HG03378 (cell line): ENCODE data around the gene LZTR1.
"Not testable (repeated sequence)": the region's sequence is repeated elsewhere in the genome, so short reads cannot be mapped to it uniquely, and the experiment has no call there.

Source experiments
- ATAC-seq: cut with Tn5 transposase; IDR thresholded peaks from one replicate; pipeline ENCODE4 v1.9.1; 2021; ENCODE audit warnings: mild to moderate bottlenecking, moderate library complexity; ENCODE audit not compliant: unreplicated experiment

LZTR1 gene

DNA sequence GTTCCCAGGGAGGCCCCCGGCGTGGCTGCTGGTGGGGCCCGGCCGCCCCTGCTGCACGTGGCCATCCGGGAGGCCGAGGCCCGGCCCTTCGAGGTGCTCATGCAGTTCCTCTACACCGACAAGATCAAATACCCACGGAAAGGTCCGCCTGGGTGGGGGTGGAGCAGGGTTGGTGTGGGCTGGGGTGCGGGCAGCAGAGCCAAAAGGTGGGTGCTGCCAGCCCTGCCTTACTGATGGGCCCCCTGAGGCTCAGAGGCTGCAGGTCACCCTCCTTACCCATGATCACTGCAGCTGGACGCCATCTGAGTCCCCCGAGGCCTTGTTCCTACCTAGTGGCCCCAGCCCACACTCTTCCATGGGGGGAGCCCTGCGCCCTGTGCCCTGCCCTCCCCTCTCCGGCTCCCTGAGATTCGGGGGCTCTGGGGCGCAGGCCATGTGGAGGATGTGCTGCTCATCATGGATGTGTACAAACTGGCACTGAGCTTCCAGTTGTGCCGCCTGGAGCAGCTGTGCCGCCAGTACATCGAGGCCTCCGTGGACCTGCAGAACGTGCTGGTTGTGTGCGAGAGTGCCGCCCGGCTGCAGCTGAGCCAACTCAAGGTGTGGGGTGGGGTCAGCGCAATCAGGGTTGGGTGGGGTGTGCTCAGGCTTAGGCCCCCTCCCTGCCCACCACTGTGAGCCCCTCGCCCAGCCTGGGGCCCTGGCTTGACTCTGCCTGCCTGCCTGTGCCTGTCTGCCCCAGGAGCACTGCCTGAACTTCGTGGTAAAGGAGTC lies 12.2 kb downstream of the LZTR1 start:
- ATAC-seq, result no peak

DNA sequence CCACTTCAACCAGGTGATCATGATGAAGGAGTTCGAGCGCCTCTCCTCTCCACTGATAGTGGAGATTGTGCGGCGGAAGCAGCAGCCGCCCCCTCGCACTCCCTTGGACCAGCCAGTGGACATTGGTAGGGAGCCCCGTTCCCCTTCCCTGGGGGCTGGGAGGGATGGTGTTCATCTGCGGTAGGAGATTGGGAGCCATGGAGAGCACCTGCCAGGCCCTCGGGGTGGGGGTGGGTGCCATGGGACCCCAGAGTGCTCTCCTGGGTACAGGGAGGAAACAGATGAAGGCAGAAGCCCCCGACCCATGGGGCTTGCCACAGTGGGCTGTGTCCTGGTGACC lies 12.8 kb downstream of the LZTR1 start:
- no peak for ATAC-seq

DNA sequence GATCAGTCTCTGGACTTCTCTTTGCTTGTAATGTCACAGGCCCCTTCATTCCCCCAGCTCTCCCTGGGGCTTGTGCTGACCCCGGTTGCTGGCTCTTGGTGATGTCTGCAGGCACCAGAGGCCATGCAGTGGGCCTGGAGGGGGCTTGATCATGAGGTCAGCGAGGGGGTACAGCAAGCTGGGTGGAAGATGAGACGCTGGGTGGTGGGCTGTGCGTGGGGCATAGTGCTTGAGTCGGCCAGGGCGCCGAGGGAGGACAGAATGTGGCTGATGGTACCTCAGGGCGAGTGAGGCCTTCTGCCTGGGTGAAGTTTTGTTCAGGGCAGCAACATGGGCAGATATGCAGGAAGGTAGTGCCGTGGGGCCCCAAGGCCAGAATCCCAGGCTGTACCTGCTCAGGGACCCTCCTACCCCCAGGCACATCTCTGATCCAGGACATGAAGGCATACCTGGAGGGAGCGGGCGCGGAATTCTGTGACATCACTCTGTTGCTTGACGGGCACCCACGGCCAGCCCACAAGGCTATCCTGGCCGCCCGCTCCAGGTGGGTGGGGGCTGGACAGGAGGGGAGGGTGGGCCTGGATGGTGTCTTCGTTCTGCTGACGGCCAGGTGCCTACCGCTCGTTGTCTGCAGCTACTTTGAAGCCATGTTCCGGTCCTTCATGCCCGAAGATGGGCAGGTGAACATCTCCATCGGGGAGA lies 13.4 kb downstream of the LZTR1 start:
- no peak for ATAC-seq

DNA sequence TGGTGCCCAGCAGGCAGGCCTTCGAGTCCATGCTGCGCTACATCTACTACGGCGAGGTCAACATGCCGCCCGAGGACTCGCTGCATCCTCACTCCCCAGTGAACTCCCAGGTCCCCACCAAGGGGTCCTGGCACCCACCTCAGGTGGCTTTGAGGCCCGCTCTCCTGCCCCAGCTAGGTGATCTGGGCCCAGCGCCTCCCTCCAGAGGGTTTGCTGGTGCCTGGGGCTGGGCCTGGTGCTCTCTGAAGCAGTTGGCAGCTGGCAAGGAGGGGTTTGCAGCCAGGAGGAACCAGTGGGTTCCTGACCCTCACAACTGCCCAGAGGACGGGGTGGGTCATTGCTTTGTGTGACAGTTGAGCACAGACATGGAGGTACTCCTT lies 13.9 kb downstream of the LZTR1 start:
- ATAC-seq, result no peak

DNA sequence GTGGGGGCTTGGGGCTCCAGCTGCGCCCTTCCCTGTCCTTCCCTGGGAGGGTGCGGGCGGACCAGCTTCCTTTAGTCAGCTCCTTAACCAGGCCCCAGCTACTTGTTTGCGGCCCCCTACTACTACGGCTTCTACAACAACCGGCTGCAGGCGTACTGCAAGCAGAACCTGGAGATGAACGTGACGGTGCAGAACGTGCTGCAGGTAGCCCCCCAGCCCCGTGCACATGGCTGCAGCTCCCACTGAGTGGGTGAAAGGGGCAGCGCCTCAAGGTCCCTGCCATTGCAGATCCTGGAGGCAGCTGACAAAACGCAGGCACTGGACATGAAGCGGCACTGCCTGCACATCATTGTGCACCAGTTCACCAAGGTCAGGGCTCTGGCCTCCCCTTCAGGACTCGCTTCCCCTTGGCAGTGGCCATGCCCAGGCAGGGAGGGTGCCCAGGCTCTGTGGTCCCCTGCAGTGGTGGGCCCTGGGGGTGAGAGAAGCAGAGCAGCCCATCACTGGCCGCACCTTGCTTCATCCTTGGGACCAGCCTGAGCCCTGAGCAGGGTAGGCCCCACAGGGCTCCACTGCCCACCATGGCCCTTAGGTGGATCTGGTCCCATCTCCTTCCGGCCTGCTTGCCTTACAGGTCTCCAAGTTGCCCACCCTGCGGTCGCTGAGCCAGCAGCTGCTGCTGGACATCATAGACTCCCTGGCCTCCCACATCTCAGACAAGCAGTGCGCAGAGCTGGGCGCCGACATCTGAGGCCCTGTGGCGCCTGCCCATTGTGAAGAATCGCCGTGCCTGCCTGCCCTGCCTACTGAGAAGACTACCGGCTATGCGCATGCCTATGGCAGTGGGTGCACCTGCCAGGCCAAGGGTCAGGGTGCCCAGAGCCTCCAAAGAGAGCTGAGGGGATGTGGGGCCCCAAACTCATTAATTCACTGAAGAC lies 14.8 kb downstream of the LZTR1 start:
- ATAC-seq, result no peak

DNA sequence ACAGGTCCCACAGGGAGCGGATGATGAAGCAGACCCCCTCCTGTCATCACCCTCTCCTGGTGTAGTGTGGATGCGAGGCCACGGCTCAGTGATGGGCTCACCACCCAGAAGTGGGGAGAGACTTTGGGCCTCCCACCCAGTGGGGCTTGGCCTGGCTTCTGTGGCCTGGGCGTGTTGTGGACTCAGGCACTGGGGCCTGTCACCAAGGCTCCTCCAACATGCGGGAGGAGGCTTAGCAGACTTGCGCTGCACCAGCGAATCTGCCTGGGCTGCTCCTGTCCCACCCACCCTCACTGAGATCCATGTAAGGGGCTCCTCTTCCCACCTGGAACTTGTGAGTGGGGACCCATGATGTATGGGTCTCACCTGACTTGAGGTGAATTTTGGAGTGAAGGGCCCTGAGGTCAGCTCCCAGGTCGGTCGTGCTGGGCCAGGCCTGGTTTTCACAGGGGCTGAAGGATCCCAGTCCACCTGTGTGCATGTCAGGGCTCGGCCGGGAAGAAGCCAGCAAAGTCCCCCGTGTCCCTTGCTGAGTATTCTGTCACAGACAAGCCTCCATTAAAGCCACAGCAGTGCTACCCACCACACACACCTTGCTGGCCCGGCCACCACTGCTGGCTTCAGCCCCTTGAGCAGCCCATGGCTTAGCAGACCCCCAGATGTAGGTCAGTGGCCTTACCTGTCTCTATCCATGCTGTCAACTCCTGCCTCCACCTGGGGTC lies 15.6 kb downstream of the LZTR1 start:
- no peak for ATAC-seq

DNA sequence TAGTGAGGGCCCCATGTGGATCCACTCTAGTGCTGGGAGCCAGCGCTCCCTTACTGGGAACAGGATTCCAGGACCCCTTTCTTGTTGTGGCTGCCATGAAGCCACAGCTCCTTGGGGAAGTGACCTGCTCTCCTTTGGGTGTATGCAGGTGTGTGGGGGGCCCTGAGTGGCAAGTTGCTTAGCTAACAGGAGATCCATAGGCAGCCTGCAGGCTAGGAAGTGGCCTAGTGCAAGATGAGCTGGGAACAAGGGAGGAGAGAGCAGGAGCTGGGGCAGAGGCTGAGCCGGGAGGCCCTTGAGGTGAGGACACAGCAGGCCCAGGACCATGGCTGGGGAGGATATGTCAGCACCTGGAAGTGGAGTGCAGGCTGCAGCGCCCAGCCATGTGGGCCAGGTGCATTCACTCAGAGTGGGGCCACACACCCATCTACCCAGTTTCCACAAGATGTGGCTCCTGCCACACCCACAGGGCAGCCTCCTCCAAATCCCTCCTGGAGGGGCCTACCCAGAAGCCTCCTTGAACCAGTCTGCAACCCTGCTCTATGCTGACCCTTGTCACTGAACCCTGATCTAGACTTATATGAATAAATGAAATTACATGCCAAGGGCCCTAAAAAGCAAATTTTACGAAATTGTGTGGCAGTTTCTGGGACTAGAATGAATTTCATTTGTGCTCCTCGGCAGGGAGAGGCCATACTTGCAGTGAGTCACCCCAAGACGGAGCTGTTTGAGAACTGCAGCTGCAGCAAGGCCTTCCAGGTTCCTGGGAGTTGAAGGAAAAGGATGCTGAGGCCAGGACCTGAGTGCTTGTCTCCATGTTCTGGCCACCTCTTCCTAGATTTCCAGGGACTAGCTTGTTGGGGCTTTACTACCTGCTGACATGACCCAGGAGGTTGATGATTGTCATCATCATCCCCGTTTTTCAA lies 16.6 kb downstream of the LZTR1 start:
- no peak for ATAC-seq

DNA sequence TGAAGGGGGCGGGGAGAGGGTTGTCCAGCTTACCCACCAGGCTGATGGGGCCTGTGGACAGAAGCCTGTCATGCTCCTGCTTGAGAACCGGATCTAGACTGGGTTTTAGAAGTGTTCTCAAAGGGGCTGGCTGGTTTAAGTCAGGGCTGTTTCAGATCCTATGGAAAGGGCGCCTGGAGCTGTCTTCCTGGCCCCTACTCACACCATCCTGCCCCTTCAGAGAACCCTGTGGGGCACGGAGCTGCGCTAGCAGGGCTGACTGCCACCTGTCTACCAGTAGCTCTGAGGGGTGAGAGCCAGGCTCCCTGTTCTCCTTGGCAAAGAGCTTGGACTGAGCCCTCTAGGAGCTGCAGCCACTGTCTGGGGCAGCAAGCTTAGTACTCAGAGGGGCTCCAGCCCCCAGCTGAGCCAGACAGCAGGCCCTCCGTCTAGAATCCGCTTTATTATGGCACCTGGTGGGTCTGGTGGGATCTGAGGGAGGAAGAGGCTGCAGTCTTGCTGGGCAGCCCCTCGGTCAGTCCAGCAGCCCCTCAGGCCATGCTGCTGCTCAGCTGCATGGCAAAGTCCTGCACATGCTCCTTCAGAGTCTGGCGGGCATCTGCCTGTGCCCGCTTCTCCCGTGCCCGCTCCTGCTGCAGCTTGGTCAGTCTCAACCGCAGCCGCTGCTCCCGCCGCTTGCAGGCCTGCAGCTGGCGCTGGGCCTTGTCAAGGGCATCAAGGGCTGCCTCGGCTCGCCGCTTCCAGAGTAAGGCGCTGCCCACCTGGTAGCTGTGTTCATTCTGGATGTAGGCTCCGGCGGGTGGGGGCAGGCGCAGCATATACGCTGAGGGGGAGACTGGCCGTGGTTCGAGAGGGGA lies 17.5 kb downstream of the LZTR1 start:
- ATAC-seq, result no peak

DNA sequence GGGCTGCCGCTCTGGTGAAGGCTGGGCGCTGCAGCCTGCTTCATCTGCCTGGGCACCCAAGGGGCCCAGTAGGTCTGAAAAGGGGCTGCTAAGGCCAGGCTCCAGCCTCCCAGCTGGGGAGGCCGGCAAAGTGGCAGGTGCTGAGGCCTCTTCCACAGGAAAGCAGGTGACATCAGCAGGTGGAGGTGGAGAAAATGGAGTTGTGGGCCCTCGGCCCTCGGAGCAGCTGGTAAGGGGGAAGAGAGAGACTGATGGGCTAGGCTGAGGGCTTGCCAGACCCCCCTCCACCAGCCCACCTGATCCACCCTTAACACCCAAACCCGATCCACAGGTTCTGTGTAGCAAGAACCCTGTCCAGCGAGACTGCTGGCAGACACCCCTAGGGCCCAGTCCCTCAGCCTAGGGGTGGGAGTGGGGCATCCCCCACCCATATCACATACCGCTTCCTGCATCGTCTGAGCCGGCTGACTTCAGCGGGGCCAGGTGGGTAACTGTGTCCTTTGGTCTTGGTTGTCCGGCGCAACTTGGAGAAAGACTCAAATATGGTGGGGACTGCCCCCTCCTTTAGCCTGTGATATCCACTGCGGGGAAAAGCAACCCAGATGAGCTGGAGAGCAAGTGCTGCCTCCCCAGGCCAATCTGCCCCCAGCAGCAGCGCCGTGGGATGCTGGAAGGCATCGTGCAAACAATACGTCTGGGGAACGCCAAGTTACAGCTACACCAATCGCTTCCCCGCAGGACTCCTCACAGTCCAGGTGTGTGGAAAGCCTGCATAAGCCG lies 18.3 kb downstream of the LZTR1 start:
- no peak for ATAC-seq

DNA sequence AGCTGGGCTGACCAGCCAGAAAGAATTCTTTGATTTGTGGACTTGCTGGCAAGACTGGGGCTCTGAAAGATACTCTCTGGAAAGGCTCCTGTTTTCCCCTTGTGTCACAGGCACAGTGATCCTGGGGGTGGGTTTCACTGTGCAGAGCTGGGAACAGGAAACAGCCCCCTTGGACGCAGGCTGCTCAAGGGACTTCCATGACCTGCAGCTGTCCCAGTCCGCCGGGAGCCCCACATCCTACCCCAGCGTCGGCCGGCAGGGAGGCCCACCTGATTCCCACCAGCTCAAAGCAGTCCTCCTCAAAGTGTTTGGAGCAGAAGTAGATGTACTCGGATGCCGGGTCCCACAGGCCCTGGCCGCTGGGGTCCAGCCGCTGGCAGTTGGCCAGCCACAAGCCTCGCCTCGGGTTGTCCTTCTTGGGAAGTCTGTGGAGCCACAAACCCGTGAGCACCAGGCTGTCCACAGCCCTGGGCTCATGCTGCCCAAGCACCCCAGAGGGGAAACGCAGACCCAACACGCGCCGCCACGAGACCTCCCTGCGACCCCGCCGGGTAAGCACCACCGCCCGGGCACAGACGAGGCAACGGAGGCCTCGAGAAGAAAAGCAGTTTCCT lies 19.0 kb downstream of the LZTR1 start:
- no peak for ATAC-seq

DNA sequence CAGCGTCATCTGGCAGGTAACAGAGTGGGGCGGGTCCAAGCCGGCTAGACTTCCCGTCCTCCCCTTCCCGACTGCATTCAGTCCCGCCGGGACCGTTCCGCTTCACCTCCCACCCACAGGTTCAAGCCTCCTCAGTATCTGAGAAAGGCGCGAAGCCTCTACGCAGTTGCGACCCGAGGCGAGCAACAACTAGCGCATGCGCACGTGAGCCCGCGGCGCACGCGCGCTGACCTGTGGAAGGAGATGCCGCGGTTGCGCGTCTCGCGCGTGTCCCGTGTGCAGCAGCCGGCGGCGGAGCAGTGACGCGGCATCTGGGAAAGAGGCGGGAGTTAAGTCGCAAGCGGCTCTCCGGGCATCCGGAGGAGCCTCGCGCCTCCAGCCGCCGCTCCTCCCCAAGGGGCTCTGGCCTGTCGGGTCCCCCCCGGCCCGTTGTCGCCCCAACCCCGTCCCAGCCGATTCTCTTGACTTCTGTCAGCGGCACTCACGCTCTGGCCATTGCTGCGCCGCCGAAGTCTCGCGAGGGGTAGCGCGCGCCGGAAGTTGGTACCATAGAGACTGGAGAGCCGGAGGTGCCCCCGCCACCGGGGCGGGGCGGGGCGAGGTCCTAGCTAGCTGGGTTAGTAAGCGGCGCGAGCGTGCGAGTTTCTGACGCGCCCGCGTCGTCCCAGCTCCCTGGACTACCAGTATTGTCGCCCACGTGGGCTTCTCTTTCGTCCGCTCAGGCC lies 19.7 kb downstream of the LZTR1 start, which contains the start of gene THAP7:
Gene THAP7, minus strand, starts transcription at position 518 of the 725 bp plus-strand sequence. Its CDS starts 207 bp downstream, at position 311.
- peak; percentile 69 for ATAC-seq

DNA sequence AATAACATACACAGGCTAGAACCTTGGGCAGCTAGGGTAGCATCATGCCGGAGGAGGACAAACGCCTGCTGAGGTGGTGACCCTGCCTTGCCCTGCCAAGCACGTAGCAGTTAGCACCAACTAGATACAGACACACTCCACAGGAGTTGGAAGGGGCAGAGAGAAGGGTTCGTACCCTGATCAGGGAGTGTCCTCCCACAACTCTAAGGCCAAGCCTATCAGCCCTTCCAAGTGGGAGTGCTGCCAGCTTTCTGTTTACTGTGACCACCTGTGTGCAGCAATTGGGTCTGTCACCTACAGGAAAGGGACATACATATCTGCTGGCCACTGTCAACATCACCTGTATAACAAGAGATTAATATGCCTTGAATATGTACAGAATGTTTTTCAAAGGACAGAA lies 21.7 kb downstream of the LZTR1 start:
- no peak for ATAC-seq

DNA sequence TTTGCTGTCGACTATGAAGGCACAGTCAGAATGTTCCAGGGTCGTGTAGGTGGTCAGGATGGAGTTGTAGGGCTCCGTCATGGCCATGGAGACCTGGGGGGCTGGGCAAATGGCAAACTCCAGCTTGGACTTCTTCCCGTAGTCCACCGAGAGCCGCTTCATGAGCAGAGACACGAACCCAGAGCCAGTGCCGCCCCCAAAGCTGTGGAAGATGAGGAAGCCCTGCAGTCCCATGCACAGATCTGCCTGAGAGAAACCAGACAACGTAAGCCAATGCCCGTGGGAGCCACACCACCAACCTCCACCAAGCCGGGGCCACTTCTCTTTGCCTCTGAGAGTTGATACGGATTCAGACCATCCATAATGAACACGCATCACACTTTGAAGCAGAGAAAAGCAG lies 27.1 kb downstream of the LZTR1 start:
- ATAC-seq, result not testable (repeated sequence)

DNA sequence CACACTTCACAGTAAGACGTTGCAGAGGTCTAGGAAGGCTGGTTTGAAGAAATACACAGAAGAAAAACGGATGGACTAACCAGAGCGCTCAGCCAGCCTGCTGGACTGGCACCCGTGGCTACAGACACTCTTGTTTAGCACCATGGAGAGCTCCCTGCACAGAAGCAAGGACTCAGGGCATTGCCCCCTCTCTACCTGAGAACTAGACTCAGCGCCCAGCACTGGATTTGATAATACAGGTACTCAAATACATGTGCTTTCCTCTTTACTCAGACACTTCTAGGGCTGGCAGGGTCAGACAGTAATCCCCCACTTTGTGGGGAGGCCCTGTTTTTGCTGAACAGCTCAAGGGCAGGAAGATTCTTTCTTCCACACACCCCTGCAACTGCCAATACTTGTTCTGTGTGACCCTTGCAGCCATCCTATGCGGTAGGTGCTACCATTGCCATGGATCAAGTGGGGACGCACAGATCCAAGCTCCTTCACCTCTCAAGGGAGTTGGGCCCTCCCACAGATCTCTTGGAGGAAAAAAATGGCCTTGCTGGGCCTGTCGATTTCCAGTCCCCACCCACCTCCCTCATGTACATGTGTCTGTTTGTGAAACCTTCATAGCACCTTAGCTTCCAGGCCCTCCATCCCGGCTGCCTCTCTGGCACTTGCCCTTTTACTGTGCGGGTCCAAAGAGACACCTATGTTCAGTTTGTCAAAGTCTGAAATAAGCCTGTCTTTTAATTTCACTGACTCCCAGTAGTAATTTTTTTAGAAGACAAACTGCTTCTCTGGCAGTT lies 27.7 kb downstream of the LZTR1 start:
- ATAC-seq, result no peak

DNA sequence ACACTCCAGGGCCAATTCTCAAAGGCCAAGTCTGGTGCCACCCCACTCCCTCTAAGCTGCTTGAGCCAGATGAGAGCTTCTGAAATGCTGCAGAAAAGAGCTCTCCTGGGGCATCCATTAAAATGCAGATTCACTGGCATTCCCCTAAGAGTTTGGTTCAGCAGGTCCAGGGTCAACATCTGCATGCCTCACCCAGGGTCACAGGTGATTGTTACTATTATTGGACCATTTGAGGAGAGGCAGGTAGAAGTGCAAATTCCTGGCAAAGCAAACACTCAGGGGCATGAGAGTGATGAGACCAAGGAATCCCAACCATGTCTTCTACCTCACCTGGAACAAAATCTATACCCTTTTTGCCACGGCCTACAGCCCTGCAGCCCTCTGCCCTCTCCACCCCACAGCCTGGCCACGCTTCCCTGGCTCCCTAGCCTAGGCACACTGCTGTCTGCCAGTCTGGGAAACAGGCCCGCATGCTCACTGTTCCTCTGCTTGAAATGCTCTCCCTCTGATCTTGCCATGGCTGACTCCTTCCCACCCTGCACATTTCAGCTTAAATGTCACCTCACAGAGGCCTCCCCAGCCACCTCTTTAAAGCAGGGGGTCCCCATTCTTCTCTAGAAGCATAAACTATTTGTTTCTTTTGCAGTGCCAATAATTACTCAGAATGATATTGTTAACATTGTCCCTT lies 28.5 kb downstream of the LZTR1 start:
- no peak for ATAC-seq
